GF-D8 (cell line): ENCODE measurements around the gene NHLH2.

Experiments
- DNase-seq: peaks from one replicate; lab custom pipeline; 2025; lab: John Stamatoyannopoulos, UW

Gene NHLH2

GRCh38 chr1:115802416-115802815 lies 38.5 kb downstream of the NHLH2 start:
- no peak for DNase-seq

- DNase-seq: no peak
These were observed 43.4 kb downstream of the NHLH2 start for GRCh38 chr1:115797486-115797885.

GRCh38 chr1:115796897-115797296 lies 44.0 kb downstream of the NHLH2 start:
- no peak for DNase-seq

GRCh38 chr1:115796036-115796435 lies 44.9 kb downstream of the NHLH2 start:
- DNase-seq: no peak

- DNase-seq: no peak
These were observed 45.8 kb downstream of the NHLH2 start for GRCh38 chr1:115794976-115795639.

GRCh38 chr1:115793162-115793561 lies 47.8 kb downstream of the NHLH2 start:
- DNase-seq: no peak

GRCh38 chr1:115791816-115792215 lies 49.1 kb downstream of the NHLH2 start:
- DNase-seq: no peak

- no peak for DNase-seq
These were observed 50.1 kb downstream of the NHLH2 start for GRCh38 chr1:115790846-115791245.

- DNase-seq: no peak
These were observed 50.6 kb downstream of the NHLH2 start for GRCh38 chr1:115790356-115790755.
